T47D (cell line): ENCODE results near the gene CHMP1B.

Source experiments
- DNase-seq, 2 experiments: peaks; one replicate each; pipeline versions ENCODE4 v3.0.0 to v3.0.0-alpha.2; 2011 to 2012; ENCODE audit warnings: low read depth in 1 of 2, low spot score in 1 of 2
- JUND ChIP-seq: IDR thresholded peaks from 2 replicates; pipeline ENCODE4 v1.6.1; 2012; ENCODE audit warnings: low read depth
- in situ Hi-C: cut with HindIII; loops from 2 replicates; pipeline ENCODE4 v1.10.0; 2016; ENCODE audit warnings: low sequenced_read_pairs, low pct_unique_long_range_greater_than_20kb

Gene CHMP1B

GRCh38 chr18:11820697-11821096 lies 30.5 kb upstream of the CHMP1B start:
- in situ Hi-C loops: no loop called here
- no peak for DNase-seq
- no peak for TF ChIP-seq JUND

- in situ Hi-C loops: no loop called here
- DNase-seq: no peak
- TF ChIP-seq JUND: no peak
Observed at GRCh38 chr18:11821208-11821607, 30.0 kb upstream of the CHMP1B start.

GRCh38 chr18:11821643-11822237 lies 29.5 kb upstream of the CHMP1B start:
- DNase-seq: no peak
- no peak for TF ChIP-seq JUND
- in situ Hi-C loops: no loop called here

GRCh38 chr18:11823545-11823944 lies 27.7 kb upstream of the CHMP1B start:
- no peak for DNase-seq
- in situ Hi-C loops: no loop called here
- no peak for TF ChIP-seq JUND

- DNase-seq: no peak
- in situ Hi-C loops: no loop called here
- TF ChIP-seq JUND: no peak
Observed at GRCh38 chr18:11826836-11827235, 24.4 kb upstream of the CHMP1B start.

- in situ Hi-C loops: no loop called here
- no peak for DNase-seq
- TF ChIP-seq JUND: no peak
Observed at GRCh38 chr18:11828786-11829432, 22.3 kb upstream of the CHMP1B start.

GRCh38 chr18:11830585-11830984 lies 20.6 kb upstream of the CHMP1B start:
- DNase-seq: no peak
- in situ Hi-C loops: no loop called here

GRCh38 chr18:11831921-11832320 lies 19.3 kb upstream of the CHMP1B start:
- in situ Hi-C loops: no loop called here
- no peak for DNase-seq
- TF ChIP-seq JUND: no peak

More at GRCh38 chr18:11830585-11830984, 20.6 kb upstream of the CHMP1B start:
- TF ChIP-seq JUND: no peak

GRCh38 chr18:11834772-11835171 lies 16.4 kb upstream of the CHMP1B start:
- DNase-seq: no peak
- in situ Hi-C loops: no loop called here
- no peak for TF ChIP-seq JUND

GRCh38 chr18:11839556-11839955 lies 11.7 kb upstream of the CHMP1B start:
- no peak for DNase-seq
- in situ Hi-C loops: no loop called here
- no peak for TF ChIP-seq JUND

- no peak for DNase-seq
- in situ Hi-C loops: no loop called here
- no peak for TF ChIP-seq JUND
Observed at GRCh38 chr18:11840493-11840892, 10.7 kb upstream of the CHMP1B start.

- in situ Hi-C loops: no loop called here
- TF ChIP-seq JUND: no peak
Observed at GRCh38 chr18:11842562-11842961, 8.7 kb upstream of the CHMP1B start.

GRCh38 chr18:11844436-11844835 lies 6.8 kb upstream of the CHMP1B start:
- DNase-seq: no peak
- in situ Hi-C loops: no loop called here
- TF ChIP-seq JUND: no peak

More at GRCh38 chr18:11842562-11842961, 8.7 kb upstream of the CHMP1B start:
- DNase-seq: no peak

- in situ Hi-C loops: no loop called here
- no peak for DNase-seq
- TF ChIP-seq JUND: no peak
Observed at GRCh38 chr18:11845654-11846053, 5.6 kb upstream of the CHMP1B start.
